GM18505 (cell line): ENCODE measurements around the gene B4GALT5.
"Not testable (repeated sequence)": the region's sequence is repeated elsewhere in the genome, so short reads cannot be mapped to it uniquely, and the experiment has no call there.

Source experiments
- ATAC-seq: cut with Tn5 transposase; IDR thresholded peaks from one replicate; pipeline ENCODE4 v1.9.1; 2021; ENCODE audit not compliant: unreplicated experiment
- POLR2A ChIP-seq: IDR thresholded peaks from 4 replicates; pipeline ENCODE4 v1.6.1; 2011; ENCODE audit warnings: borderline replicate concordance; ENCODE audit not compliant: insufficient read depth, insufficient read length; ENCODE audit errors: extremely low read depth

B4GALT5 gene

GRCh38 chr20:49750611-49751396 lies 37.1 kb upstream of the B4GALT5 start:
- TF ChIP-seq POLR2A, result no peak
- peak; percentile 77 for ATAC-seq

- no peak for TF ChIP-seq POLR2A
- ATAC-seq, result no peak
These were observed 35.9 kb upstream of the B4GALT5 start for GRCh38 chr20:49749625-49750024.

GRCh38 chr20:49748525-49748838 lies 34.8 kb upstream of the B4GALT5 start:
- TF ChIP-seq POLR2A, result no peak
- ATAC-seq, result no peak

GRCh38 chr20:49747707-49748524 lies 34.2 kb upstream of the B4GALT5 start:
- no peak for ATAC-seq
- no peak for TF ChIP-seq POLR2A

- ATAC-seq, result no peak
- TF ChIP-seq POLR2A, result no peak
These were observed 29.3 kb upstream of the B4GALT5 start for GRCh38 chr20:49742948-49743347.

- no peak for ATAC-seq
- no peak for TF ChIP-seq POLR2A
These were observed 28.3 kb upstream of the B4GALT5 start for GRCh38 chr20:49741977-49742376.

GRCh38 chr20:49740807-49741206 lies 27.1 kb upstream of the B4GALT5 start:
- ATAC-seq, result no peak
- no peak for TF ChIP-seq POLR2A

GRCh38 chr20:49739042-49739441 lies 25.4 kb upstream of the B4GALT5 start:
- TF ChIP-seq POLR2A, result no peak
- ATAC-seq, result no peak

GRCh38 chr20:49737260-49737659 lies 23.6 kb upstream of the B4GALT5 start:
- no peak for ATAC-seq
- TF ChIP-seq POLR2A, result no peak

- no peak for TF ChIP-seq POLR2A
- no peak for ATAC-seq
These were observed 16.1 kb upstream of the B4GALT5 start for GRCh38 chr20:49729780-49730179.

GRCh38 chr20:49727894-49728885 lies 14.5 kb upstream of the B4GALT5 start:
- TF ChIP-seq POLR2A, result no peak

GRCh38 chr20:49727478-49727877 lies 13.8 kb upstream of the B4GALT5 start:
- no peak for TF ChIP-seq POLR2A
- no peak for ATAC-seq

More at GRCh38 chr20:49727894-49728885, 14.5 kb upstream of the B4GALT5 start:
- ATAC-seq, result no peak

- no peak for ATAC-seq
- TF ChIP-seq POLR2A, result no peak
These were observed 12.0 kb upstream of the B4GALT5 start for GRCh38 chr20:49725694-49726093.

GRCh38 chr20:49725224-49725606 lies 11.5 kb upstream of the B4GALT5 start:
- ATAC-seq, result not testable (repeated sequence)
